Measurements from ENCODE around the gene MYH3.

GRCh38 chr17:10697092-10698081, 40.3 kb upstream of the MYH3 start, which contains the start of the genes ADPRM and SCO1:
- peak; percentile 24 to 61 (median 56) for TF ChIP-seq CTCF (IDR thresholded peaks at IDR 0.05)
- TF ChIP-seq POLR2A (IDR thresholded peaks at IDR 0.05): peak; percentile 97

Measured in right lobe of liver (tissue), 4 donors.